NCI-H1694 treated with DMSO at 0.1 percent for 48 hours (cell line): ENCODE data around the gene ZNF862.

Source experiments
- DNase-seq: peaks from one replicate; lab custom pipeline; 2025; lab: John Stamatoyannopoulos, UW

Gene ZNF862

DNA sequence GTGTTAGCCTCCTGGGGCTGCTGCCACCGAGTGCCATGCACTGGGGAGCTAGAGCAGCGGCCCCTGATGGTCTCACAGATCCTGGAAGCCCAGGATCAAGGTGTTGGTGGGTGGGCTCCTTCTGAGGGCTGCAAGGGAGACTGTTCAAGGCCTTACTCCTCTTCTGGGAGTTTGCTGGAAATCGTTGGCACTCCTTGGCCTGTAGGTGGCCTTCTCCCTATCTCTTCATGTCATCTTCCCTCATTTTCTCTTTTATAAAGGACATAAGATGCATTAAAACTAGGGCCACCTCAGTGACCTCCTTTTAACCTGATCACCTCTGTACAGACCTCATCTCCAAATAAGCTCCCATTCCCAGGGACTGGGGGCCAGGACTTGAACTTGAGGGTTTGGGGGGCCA, 27.0 kb upstream of the ZNF862 start:
- no peak for DNase-seq

DNA sequence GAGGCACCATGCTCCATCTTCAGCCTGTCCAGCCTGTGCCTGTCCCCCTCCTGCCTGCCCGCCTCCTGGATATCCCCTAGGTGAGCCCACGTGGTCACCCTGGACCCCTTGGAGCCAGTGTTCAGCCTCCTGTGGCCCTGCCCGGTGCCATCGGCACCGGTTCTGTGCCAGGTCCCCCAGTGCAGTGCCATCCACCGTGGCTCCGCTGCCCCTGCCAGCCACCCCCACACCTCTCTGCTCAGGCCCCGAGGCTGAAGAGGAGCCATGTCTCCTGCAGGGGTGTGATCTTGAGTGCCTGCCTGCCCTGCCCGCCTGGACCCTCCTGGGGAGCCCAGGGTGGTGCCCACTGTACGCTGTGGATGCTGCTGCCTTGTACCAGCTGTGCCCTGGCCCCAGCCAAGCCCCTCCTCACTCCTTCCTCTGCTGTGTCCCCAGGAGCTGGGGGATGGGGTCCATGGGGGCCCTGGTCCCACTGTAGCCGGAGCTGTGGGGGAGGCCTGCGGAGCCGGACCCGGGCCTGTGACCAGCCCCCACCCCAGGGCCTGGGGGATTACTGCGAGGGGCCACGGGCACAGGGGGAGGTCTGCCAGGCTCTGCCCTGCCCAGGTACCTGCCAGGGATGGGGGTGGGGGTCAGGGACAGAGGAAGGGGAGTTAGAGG, 26.2 kb upstream of the ZNF862 start:
- no peak for DNase-seq

DNA sequence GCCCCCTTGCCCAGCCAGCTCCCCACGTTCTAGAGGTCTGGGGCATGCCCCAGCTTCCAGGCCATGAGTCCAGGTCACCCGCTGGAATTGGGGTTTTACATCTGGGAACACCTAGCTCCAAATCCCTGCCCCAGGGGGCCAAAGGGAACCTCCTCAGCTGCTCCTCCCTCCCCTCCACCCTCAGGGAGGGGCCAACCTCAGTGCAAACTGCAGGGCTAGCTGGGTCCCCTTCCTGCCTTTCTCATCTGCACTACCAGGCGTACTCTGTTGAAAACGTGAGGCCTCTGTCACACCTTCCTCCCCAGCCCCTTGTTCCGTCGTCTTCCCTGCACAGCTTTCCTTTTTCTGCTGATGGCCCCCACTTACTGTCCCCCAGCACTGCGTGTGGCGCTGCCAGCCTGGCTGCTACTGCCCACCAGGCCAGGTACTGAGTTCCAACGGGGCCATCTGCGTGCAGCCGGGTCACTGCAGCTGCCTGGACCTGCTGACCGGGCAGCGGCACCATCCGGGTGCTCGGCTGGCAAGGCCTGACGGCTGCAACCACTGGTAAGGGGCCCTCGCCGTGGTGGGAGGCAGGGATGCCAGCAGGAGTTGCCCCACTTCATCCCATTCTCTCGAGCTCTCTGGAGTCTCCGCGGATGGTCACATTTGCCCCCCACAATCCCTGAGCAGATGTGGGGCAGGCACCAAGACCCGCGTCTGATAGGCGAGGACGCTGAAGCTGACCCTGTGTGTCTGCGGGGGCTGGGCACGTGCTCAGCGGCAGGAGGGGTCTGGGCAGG, 24.7 kb upstream of the ZNF862 start:
- DNase-seq, result no peak

DNA sequence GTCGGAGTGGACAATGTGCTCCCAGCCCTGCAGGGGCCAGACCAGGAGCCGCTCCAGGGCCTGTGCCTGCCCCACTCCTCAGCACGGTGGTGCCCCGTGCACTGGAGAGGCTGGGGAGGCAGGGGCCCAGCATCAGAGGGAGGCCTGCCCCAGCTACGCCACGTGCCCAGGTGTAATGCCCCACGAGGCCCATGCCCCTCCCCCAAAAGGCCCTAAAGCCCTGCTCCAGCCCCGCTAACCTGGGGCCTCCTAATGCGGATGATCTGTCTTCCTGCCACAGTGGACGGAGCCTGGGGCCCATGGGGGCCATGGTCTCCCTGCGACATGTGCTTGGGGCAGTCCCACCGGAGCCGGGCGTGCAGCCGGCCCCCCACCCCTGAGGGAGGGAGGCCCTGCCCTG, 23.7 kb upstream of the ZNF862 start:
- DNase-seq, result no peak

DNA sequence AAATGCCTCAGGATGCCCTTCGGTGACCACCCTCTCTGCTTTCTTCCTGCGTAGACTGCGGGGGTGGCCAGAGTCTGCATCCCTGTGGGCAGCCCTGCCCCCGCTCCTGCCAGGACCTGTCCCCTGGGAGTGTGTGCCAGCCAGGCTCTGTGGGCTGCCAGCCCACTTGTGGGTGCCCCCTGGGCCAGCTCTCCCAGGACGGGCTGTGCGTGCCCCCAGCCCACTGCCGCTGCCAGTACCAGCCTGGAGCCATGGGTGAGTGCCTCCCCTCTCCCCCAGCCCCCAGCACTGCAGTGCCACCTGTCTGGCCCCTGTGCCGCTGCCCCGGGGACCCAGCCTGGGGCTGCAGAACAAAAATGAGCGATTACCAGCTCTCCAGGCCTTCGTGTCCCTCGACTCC, 23.1 kb upstream of the ZNF862 start:
- no peak for DNase-seq

DNA sequence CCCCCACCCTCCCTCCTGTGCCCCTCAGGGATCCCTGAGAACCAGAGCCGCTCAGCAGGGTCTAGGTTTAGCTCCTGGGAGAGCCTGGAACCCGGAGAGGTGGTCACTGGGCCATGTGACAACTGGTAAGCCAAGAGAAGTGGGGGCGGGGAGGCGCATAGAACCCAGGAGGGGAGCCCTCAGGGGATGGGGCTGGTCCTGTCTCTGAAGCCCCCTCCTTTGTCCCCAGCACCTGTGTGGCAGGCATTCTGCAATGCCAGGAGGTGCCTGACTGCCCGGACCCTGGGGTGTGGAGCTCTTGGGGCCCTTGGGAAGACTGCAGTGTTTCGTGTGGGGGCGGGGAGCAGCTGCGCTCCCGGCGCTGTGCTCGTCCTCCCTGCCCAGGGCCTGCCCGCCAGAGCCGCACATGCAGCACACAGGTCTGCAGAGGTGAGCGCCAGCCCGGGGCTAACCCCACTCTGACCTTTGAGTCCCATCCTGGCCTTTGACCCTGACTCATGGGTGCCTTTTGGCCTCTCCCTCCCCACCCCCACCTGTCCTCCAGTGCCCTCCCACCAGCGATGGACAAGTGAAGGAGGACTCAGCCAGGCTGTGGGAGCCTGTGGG, 22.4 kb upstream of the ZNF862 start:
- DNase-seq, result no peak

DNA sequence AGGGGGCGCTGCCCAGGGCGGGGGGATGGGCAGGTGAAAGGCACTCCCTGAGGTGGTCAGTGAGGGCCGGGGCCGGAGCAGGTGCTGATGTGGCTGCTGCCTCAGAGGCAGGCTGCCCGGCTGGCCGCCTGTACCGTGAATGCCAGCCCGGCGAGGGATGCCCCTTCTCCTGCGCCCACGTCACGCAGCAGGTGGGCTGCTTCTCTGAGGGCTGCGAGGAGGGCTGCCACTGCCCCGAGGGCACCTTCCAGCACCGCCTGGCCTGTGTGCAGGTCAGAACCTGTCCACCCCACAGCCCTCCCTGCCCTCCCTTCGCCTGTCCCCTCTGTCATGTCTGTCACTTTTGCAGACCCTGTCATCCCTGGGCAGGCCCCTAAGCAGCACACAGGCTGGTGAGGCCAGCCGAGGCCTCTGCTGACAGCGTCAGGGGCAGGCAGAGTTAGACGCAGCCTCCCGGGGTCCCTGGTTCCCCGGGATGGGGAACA, 21.9 kb upstream of the ZNF862 start:
- DNase-seq, result no peak

DNA sequence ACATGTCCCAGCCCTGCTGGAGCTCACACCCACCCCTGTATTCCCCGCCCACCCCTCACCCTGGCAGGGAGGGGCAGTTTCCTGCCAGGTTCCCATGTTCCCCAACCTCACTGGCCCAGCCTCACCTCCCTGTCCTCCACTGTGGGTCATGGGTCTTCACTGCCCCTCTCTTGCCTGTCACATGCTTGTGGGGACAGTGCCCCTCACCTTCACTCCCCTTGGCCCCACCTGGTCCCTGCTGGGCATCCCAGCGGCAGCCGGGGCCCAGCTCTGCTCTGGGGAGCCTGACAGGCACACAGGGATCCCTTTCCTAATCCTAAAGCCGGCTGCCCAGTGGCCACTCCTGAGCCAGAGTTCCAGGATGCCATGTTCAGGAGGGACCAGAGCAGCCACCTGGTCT, 21.4 kb upstream of the ZNF862 start:
- no peak for DNase-seq

DNA sequence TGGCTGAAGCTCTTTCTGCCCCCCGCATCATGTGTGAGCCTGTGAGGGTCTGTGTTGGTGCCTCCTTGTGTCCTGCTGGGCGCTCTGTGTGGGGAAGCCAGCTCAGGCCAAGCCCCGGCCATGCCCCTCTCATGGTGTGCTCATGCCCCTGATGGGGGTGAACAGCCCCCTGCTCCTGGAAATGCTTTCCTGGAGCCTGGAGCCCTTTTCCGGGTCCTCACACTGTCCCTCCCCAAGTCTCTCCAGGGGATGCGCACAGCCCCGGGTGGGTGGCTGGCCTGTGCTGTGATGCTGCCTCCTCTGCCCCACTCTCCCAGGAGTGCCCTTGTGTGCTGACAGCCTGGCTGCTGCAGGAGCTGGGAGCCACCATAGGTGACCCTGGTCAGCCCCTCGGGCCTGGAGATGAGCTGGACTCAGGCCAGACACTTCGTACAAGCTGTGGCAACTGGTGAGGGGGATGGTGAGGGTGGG, 20.8 kb upstream of the ZNF862 start:
- no peak for DNase-seq

DNA sequence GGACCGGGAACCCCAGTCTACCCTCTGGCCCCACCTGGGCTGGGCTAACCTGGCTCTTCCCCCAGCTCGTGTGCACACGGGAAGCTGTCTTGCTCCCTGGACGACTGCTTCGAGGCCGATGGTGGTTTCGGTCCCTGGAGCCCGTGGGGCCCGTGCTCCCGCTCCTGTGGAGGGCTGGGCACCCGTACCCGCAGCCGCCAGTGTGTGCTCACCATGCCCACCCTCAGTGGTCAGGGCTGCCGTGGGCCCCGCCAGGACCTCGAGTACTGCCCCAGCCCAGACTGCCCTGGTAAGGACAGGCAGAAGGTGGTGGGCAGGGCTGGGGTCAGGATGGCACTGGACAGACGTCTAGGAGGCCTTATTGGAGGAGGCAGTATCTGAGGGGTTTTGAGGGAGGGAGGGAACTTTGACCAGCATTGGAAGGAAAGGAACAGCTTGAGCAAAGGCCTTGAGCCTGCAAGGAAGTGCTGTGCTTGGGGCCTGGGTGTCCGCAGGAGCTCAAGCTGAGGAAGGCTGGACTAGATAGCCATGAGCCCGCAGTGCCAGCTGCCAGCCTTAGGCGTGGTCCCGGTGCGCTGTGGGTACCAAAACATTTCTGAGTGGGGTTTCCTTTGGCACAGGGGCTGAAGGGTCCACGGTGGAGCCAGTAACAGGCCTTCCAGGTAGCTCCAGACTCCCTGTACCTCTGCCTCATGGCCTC, 20.2 kb upstream of the ZNF862 start:
- DNase-seq, result no peak

DNA sequence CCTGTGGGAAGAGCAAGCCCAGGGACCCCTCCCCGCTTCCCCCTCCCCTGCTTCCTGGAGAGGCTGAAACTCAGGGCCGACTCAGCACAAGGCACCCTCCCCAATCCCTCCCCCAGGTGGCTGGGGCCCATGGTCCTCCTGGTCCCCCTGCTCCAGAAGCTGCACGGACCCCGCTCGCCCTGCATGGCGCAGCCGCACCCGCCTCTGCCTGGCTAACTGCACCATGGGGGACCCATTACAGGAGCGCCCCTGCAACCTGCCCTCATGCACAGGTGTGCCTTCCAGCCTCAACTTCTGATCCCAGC, 19.7 kb upstream of the ZNF862 start:
- no peak for DNase-seq

DNA sequence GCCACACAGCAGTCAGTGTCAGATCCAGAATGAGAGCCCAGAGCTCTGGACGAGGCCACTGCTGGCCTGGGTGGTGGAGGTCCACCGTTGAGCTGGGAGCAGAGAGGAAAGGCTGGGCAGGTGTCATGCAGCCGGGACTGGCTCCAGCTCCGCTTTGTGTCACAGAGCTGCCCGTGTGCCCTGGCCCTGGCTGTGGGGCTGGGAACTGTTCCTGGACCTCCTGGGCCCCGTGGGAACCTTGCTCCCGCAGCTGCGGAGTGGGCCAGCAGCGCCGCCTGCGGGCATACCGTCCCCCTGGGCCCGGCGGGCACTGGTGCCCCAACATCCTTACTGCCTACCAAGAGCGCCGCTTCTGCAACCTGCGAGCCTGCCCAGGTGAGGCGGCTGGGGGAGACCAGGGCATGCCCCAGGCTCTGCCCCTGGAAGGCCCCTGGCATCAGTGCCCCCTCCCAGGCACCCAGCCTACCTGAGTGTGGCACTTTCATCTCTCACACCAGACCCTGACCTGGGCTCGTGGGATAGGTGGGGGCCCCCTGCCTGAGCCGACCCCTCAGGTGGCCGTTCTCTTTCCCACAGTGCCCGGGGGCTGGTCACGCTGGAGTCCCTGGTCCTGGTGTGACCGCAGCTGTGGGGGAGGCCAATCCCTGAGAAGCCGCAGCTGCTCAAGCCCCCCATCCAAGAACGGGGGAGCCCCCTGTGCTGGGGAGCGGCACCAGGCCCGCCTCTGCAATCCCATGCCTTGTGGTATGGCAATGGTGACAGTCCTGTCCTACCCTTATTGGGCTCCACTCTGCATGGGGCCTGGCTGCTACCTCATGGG, 18.8 kb upstream of the ZNF862 start:
- no peak for DNase-seq

DNA sequence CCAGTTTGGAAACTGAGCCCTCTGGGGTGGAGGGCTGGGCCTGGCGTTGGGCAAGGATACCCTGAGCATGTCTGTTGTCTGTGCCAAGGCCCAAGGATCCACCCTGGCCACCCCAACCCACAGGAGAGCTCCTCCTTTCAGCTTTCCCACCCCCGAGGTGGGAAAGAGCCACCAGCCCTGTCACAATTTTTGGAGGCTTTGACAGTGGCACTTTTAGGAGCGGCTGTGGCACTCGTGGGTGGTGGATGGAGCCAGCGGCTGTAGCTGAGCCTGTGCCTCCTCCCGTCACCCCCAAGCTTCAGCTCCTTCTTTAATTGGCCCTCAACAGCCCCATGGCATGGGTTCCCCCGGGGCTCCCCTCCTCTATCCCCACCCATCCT, 18.2 kb upstream of the ZNF862 start:
- no peak for DNase-seq

DNA sequence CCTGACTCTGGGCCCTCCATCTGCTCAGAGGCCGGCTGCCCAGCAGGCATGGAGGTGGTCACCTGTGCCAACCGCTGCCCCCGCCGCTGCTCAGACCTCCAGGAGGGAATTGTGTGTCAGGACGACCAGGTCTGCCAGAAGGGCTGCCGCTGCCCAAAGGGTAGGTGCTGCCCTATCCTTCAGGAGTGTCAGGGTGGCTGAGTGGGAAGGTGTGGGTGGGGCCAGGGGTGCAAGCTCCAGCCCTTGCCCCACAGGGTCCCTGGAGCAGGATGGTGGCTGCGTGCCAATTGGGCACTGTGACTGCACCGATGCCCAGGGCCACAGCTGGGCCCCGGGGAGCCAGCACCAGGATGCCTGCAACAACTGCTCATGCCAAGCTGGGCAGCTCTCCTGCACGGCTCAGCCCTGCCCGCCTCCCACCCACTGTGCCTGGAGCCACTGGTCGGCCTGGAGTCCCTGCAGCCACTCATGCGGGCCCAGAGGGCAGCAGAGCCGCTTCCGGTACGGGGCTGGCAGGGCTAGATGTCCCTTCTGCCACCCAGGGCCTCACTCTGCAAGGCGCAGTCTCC, 17.5 kb upstream of the ZNF862 start:
- DNase-seq, result no peak

DNA sequence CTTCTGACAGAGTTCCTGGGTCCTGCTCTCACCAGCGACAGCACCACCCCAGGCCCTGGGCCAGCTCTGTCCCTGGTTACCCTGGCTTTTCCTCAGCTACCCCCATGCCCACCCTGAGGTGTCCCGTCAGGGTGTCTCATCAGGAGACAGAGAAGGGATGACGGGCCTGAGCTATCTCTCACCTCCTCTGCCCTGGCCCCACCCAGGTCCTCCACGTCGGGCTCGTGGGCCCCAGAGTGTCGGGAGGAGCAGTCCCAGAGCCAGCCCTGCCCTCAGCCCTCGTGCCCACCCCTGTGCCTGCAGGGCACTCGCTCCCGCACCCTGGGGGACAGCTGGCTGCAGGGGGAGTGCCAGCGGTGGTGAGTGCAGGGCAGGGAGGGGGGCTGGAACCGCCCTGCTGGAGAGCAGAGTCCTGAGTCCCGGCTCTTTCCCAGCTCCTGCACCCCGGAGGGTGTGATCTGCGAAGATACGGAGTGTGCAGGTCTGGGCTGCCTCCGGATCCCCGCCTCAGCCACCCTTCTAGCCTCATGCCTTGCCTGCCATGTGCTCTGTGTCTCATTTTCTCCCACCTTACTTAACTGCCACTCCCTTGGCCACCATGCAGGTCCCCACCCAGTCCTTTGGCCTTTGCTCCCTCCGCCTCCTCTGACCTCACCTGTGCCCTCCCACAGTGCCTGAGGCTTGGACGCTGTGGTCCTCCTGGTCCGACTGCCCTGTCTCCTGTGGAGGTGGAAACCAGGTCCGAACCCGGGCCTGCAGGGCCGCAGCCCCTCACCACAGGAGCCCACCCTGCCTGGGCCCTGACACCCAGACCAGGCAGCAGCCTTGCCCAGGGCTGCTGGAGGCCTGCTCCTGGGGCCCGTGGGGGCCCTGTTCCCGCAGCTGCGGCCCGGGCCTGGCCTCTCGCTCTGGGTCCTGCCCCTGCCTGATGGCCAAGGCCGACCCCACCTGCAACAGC, 16.7 kb upstream of the ZNF862 start:
- DNase-seq, result no peak

DNA sequence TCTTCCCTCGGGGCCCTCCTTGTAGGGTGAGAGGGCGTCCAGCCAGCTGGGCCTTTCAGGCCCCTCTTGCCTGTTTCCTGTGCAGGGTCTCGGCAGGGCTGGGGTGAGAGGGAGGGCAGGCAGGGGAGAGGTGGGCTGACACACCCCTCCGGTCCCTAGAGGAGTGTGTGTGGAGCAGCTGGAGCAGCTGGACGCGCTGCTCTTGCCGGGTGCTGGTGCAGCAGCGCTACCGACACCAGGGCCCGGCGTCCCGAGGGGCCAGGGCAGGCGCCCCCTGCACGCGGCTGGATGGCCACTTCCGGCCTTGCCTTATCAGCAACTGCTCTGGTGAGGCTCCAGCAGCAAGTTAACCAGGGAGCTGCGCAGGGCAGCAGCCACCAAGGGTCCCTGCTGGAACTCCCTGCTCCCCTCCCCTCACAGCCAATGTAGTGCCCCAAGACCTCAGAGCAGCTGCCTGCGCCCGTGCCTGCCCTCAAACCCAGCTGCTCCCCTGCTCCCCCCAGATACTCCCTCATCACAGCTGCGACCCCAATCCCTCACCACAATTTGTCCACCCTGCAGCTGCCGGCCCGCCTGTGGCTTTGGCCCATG, 15.7 kb upstream of the ZNF862 start:
- no peak for DNase-seq

DNA sequence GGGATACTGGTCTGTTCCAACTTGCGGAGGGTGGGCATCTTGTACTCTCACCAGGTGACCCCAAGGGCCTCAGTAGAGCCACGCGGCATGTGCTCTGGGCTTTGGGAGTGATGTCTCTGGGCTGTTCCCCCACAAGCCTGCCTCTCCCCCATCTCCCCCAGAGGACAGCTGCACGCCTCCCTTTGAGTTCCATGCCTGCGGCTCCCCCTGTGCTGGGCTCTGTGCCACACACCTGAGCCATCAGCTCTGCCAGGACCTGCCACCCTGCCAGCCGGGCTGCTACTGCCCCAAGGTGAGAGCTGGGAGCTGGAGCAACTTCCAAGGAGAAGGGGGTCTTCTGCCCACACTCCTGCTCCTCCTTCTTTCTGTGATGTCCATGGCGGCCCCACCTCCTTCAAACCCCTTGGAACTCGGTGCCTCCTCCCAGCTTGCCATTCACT, 15.0 kb upstream of the ZNF862 start:
- DNase-seq, result no peak

DNA sequence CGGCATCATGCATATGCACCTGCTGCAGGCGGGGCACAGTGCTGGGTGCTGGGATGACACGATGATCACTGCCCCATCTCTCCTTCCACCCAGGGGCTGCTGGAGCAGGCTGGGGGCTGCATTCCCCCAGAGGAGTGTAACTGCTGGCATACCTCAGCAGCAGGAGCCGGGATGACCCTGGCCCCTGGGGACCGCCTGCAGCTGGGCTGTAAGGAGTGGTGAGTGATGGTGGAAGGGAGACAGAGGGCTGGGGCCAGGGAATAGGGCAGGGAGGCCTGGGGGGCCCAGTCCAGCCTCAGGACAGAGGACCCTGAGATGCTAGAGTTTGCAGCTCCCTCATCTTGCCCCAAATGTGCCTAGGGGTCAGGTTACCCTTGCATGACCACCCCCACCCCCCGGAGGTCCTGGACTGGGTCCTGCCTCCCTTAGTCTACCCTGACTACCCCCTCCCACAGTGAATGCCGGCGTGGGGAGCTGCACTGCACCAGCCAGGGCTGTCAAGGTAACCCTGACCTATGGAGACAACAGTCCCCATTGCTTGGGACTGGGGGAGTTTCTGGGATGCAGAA, 14.5 kb upstream of the ZNF862 start:
- no peak for DNase-seq

DNA sequence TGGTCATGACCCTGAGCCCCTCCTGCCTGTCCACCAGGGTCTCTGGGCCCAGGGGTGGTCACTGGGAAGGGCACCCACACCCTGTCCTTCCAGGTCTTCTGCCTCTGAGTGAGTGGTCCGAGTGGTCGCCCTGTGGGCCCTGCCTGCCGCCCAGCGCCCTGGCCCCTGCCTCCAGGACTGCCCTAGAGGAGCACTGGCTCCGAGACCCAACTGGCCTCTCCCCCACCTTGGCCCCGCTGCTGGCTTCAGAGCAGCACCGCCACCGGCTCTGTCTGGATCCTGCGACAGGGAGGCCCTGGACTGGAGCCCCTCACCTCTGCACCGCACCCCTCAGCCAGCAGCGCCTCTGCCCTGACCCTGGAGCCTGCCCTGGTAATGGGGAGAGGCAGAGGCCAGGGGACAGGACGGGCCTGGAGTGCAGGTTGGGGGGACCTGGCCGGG, 13.9 kb upstream of the ZNF862 start:
- DNase-seq, result no peak
